TTC549 (cell line): ENCODE data around the gene KIF13A.
"Not testable (repeated sequence)": the region's sequence is repeated elsewhere in the genome, so short reads cannot be mapped to it uniquely, and the experiment has no call there.

ENCODE experiments used
- FAIRE-seq: peaks from 2 replicates; lab custom pipeline; 2012; peaks lifted over from hg19 to GRCh38; lab: Jason Lieb, UNC

The KIF13A gene

GRCh38 chr6:17932330-17932852, 55.0 kb downstream of the KIF13A start:
- no peak for FAIRE-seq

GRCh38 chr6:17931227-17931626, 56.2 kb downstream of the KIF13A start:
- FAIRE-seq, result no peak

GRCh38 chr6:17930321-17930993, 57.0 kb downstream of the KIF13A start:
- FAIRE-seq, result no peak

- FAIRE-seq, result no peak
Measured at GRCh38 chr6:17928514-17929430, 58.7 kb downstream of the KIF13A start.

GRCh38 chr6:17927705-17928104, 59.7 kb downstream of the KIF13A start:
- no peak for FAIRE-seq

GRCh38 chr6:17923401-17923863, 64.0 kb downstream of the KIF13A start:
- FAIRE-seq, result no peak

GRCh38 chr6:17921454-17921853, 66.0 kb downstream of the KIF13A start:
- no peak for FAIRE-seq

- FAIRE-seq, result no peak
Measured at GRCh38 chr6:17919496-17919895, 67.9 kb downstream of the KIF13A start.

GRCh38 chr6:17917837-17918763, 69.3 kb downstream of the KIF13A start:
- FAIRE-seq, result no peak

- no peak for FAIRE-seq
Measured at GRCh38 chr6:17914651-17915050, 72.8 kb downstream of the KIF13A start.

GRCh38 chr6:17912521-17912920, 74.9 kb downstream of the KIF13A start:
- no peak for FAIRE-seq

GRCh38 chr6:17911656-17912055, 75.8 kb downstream of the KIF13A start:
- FAIRE-seq, result not testable (repeated sequence)

- no peak for FAIRE-seq
Measured at GRCh38 chr6:17910189-17910588, 77.2 kb downstream of the KIF13A start.

GRCh38 chr6:17908831-17909230, 78.6 kb downstream of the KIF13A start:
- FAIRE-seq, result no peak

GRCh38 chr6:17907406-17908229, 79.8 kb downstream of the KIF13A start:
- no peak for FAIRE-seq

- FAIRE-seq, result no peak
Measured at GRCh38 chr6:17905611-17906592, 81.5 kb downstream of the KIF13A start.

GRCh38 chr6:17904491-17905120, 82.8 kb downstream of the KIF13A start:
- no peak for FAIRE-seq

GRCh38 chr6:17902974-17903373, 84.5 kb downstream of the KIF13A start:
- FAIRE-seq, result no peak

GRCh38 chr6:17901493-17901892, 85.9 kb downstream of the KIF13A start:
- no peak for FAIRE-seq
